ENCODE results near the gene LIN7B.

DNA sequence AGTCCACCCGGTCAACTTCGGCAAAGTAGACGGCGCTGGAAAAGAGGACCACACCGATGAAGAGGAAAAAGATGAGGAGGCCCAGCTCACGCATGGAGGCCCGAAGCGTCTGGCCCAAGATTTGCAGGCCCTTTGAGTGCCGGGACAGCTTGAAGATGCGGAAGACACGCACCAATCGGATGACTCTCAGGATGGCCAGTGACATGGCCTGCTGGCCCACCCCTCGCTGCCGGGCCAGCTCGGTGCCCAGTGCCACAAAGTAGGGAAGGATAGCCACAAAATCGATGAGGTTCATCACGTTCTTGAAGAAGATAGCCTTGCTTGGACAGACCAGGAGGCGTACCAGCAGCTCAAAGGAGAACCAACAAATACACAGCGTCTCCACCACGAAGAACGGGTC is 43.8 kb upstream of the LIN7B start:
- TF ChIP-seq, protein P1, sequence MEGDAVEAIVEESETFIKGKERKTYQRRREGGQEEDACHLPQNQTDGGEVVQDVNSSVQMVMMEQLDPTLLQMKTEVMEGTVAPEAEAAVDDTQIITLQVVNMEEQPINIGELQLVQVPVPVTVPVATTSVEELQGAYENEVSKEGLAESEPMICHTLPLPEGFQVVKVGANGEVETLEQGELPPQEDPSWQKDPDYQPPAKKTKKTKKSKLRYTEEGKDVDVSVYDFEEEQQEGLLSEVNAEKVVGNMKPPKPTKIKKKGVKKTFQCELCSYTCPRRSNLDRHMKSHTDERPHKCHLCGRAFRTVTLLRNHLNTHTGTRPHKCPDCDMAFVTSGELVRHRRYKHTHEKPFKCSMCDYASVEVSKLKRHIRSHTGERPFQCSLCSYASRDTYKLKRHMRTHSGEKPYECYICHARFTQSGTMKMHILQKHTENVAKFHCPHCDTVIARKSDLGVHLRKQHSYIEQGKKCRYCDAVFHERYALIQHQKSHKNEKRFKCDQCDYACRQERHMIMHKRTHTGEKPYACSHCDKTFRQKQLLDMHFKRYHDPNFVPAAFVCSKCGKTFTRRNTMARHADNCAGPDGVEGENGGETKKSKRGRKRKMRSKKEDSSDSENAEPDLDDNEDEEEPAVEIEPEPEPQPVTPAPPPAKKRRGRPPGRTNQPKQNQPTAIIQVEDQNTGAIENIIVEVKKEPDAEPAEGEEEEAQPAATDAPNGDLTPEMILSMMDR (CRISPR knock-in tag; IDR thresholded peaks at IDR 0.05), result no peak
- TF ChIP-seq ZFX (CRISPR knock-in tag; IDR thresholded peaks at IDR 0.05; ENCODE audit: low read depth), result no peak
- TF ChIP-seq CAMTA2 (CRISPR knock-in tag; IDR thresholded peaks at IDR 0.05; ENCODE audit: borderline replicate concordance), result no peak
- TF ChIP-seq YEATS4 (CRISPR knock-in tag; IDR thresholded peaks at IDR 0.05; ENCODE audit: borderline replicate concordance), result no peak
- no peak for TF ChIP-seq MED1 (CRISPR knock-in tag; IDR thresholded peaks at IDR 0.05)
- TF ChIP-seq, protein P2, sequence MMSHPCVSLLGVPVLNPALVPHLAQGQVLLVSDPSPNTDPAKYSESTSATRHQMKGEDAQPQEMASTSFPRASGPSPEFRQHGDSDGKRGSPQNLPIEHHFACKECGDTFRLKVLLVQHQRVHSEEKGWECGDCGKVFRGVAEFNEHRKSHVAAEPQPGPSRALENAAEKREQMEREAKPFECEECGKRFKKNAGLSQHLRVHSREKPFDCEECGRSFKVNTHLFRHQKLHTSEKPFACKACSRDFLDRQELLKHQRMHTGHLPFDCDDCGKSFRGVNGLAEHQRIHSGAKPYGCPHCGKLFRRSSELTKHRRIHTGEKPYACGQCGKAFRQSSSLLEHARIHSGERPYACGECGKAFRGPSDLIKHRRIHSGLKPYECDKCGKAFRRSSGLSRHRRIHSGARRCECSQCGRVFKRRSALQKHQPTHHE (CRISPR knock-in tag; IDR thresholded peaks at IDR 0.05; ENCODE audit: borderline replicate concordance), result no peak
- no peak for TF ChIP-seq ARNT (IDR thresholded peaks at IDR 0.05)
- TF ChIP-seq EZH2 (conservative IDR thresholded peaks at IDR 0.05; ENCODE audit: low read depth, low read length), result no peak

All from HepG2 (cell line).